Keratinocyte (primary cell): Measurements from ENCODE around the gene GP9. TPM values are rescaled to one million over a fixed set of nuclear protein-coding genes. Genes with fewer than 3 reads are reported as not detected.

Experiments used
- DNase-seq: peaks from one replicate; pipeline ENCODE4 v3.0.0-alpha.2; 2011; ENCODE audit warnings: low read depth, missing footprints, low spot score
- FAIRE-seq: peaks from 2 replicates; lab custom pipeline; 2011; peaks lifted over from hg19 to GRCh38; lab: Jason Lieb, UNC
- H2AFZ ChIP-seq: 2 replicates; pipeline ENCODE4 v1.6.0; 2012; ENCODE audit warnings: low read length, control low read depth, inconsistent platforms; ENCODE audit not compliant: control insufficient read depth
- H3K27ac ChIP-seq: 2 replicates; pipeline ENCODE4 v1.5.1; 2011; ENCODE audit warnings: low read length; ENCODE audit not compliant: control insufficient read depth, insufficient read depth
- H3K27me3 ChIP-seq: 3 replicates; pipeline ENCODE4 v1.6.0; 2011; ENCODE audit warnings: low read length; ENCODE audit not compliant: control insufficient read depth, insufficient read depth; ENCODE audit errors: extremely low read depth
- H3K36me3 ChIP-seq, 2 experiments: 2 replicates in 1 of 2; 3 replicates in 1 of 2; pipeline ENCODE4 v1.5.1; 2011; ENCODE audit warnings: low read length in 2 of 2, mild to moderate bottlenecking in 1 of 2; ENCODE audit not compliant: control insufficient read depth in 2 of 2, insufficient read depth in 2 of 2; ENCODE audit errors: extremely low read depth in 1 of 2
- H3K4me1 ChIP-seq: 3 replicates; pipeline ENCODE4 v1.5.1; 2011; ENCODE audit warnings: low read length; ENCODE audit not compliant: control insufficient read depth, insufficient read depth; ENCODE audit errors: extremely low read depth
- H3K4me2 ChIP-seq: 3 replicates; pipeline ENCODE4 v1.6.0; 2011; ENCODE audit warnings: low read depth, low read length; ENCODE audit not compliant: control insufficient read depth, insufficient read depth; ENCODE audit errors: extremely low read depth
- H3K4me3 ChIP-seq, 3 experiments: fragments of 200-600 bp in 1 of 3; sonication (generic) in 1 of 3; 2 replicates in 2 of 3; 3 replicates in 1 of 3; pipeline ENCODE4 v1.5.1; 2011 to 2016; ENCODE audit warnings: low read length in 3 of 3, mild to moderate bottlenecking in 3 of 3, control low read depth in 2 of 3, inconsistent platforms in 1 of 3, low read depth in 1 of 3, mixed read lengths in 1 of 3, mixed run types in 1 of 3, moderate library complexity in 1 of 3; ENCODE audit not compliant: control insufficient read depth in 2 of 3, insufficient read depth in 2 of 3; ENCODE audit errors: extremely low read depth in 1 of 3
- H3K79me2 ChIP-seq: 2 replicates; pipeline ENCODE4 v1.6.0; 2012; ENCODE audit warnings: low read length; ENCODE audit not compliant: control insufficient read depth, insufficient read depth
- H3K9ac ChIP-seq: 3 replicates; pipeline ENCODE4 v1.6.0; 2011; ENCODE audit warnings: low read length; ENCODE audit not compliant: control insufficient read depth, insufficient read depth; ENCODE audit errors: extremely low read depth
- H3K9me1 ChIP-seq: 3 replicates; pipeline ENCODE4 v1.6.0; 2011; ENCODE audit warnings: low read length; ENCODE audit not compliant: control insufficient read depth, insufficient read depth; ENCODE audit errors: extremely low read depth
- H3K9me3 ChIP-seq: 2 replicates; pipeline ENCODE4 v1.5.1; 2012; ENCODE audit warnings: low read depth, low read length; ENCODE audit not compliant: control insufficient read depth
- H4K20me1 ChIP-seq: 3 replicates; pipeline ENCODE4 v1.6.0; 2011; ENCODE audit warnings: low read length; ENCODE audit not compliant: control insufficient read depth, insufficient read depth; ENCODE audit errors: extremely low read depth
- CTCF ChIP-seq, 3 experiments: IDR thresholded peaks in 1 of 3; conservative IDR thresholded peaks in 1 of 3; optimal IDR thresholded peaks in 1 of 3; 2 replicates in 2 of 3; 3 replicates in 1 of 3; pipeline versions ENCODE3 to v1.5.1; 2011; ENCODE audit warnings: low read length in 3 of 3, mild to moderate bottlenecking in 3 of 3, moderate library complexity in 2 of 3, control low read depth in 1 of 3, inconsistent platforms in 1 of 3; ENCODE audit not compliant: insufficient read depth in 2 of 3; ENCODE audit errors: extremely low read depth in 1 of 3
- EZH2 ChIP-seq: IDR thresholded peaks from one replicate; pipeline ENCODE4 v1.6.1; 2012; ENCODE audit warnings: inconsistent platforms, mild to moderate bottlenecking, low read length, moderate library complexity
- dilution Hi-C: fragments of 300-500 bp; cut with MboI; formaldehyde crosslinking; loops from one replicate; pipeline ENCODE4 v1.7.0; 2020; ENCODE audit warnings: low sequenced_read_pairs; ENCODE audit not compliant: extremely low pct_ligation_motif_present
- polyA plus RNA-seq, 5 experiments: library from polyadenylated mRNA; depleted of rRNA in 3 of 5; stranded (reverse) in 3 of 5; stranded (forward) in 1 of 5; unstranded in 1 of 5; fragments of >200 nt; gene quantifications; 1 replicate in 1 of 5; 2 replicates in 3 of 5; 3 replicates in 1 of 5; pipeline versions ENCODE4 v1.2.1 to v1.2.3, GENCODE V29; 2011 to 2012; ENCODE audit warnings: missing spikeins in 2 of 5, low read depth in 1 of 5, low replicate concordance in 1 of 5

GP9 gene
- polyA plus RNA-seq, 1 donor (not counting 4 experiments of a cell fraction or from before 2014, with no cell fraction given) = not detected

GRCh38 chr3:129063091-129063640 lies 2.6 kb downstream of the GP9 start:
- no peak overlapping the region for H3K9ac ChIP-seq
- H3K27ac ChIP-seq = no peak overlapping the region
- H3K4me2 ChIP-seq = no peak overlapping the region
- H3K4me1 ChIP-seq = no peaks in the 10 kb centered on the region
- no peak for TF ChIP-seq CTCF (optimal IDR thresholded peaks at IDR 0.05 in 1 of 3, IDR thresholded peaks at IDR 0.05 in 1 of 3, conservative IDR thresholded peaks at IDR 0.05 in 1 of 3; ENCODE audit: extremely low read depth in 1 of 3, insufficient read depth in 2 of 3, low read length in 3 of 3)
- no peak for TF ChIP-seq EZH2
- DNase-seq = no peak
- no peaks in the 10 kb centered on the region for H3K36me3 ChIP-seq
- H3K4me3 ChIP-seq = no peak overlapping the region
- no peaks in the 10 kb centered on the region for H3K9me3 ChIP-seq
- no peak overlapping the region for H2AFZ ChIP-seq
- H3K79me2 ChIP-seq = no peaks in the 10 kb centered on the region
- FAIRE-seq = no peak
- dilution Hi-C loops = no loop called here
- no peaks in the 10 kb centered on the region for H4K20me1 ChIP-seq
- H3K27me3 ChIP-seq = peaks cover 4% of the 10 kb centered on the region
- no peaks in the 10 kb centered on the region for H3K9me1 ChIP-seq

- dilution Hi-C loops = no loop called here
- FAIRE-seq (no peak), DNase-seq (no peak)
- H4K20me1 ChIP-seq = no peaks in the 10 kb centered on the region
- H3K9me1 ChIP-seq = no peaks in the 10 kb centered on the region
- H3K9ac ChIP-seq = no peak overlapping the region
- no peaks in the 10 kb centered on the region for H3K36me3 ChIP-seq
- TF ChIP-seq EZH2 (no peak), CTCF (optimal IDR thresholded peaks at IDR 0.05 in 1 of 3, IDR thresholded peaks at IDR 0.05 in 1 of 3, conservative IDR thresholded peaks at IDR 0.05 in 1 of 3; ENCODE audit: extremely low read depth in 1 of 3, insufficient read depth in 2 of 3, low read length in 3 of 3) (no peak)
- no peaks in the 10 kb centered on the region for H3K27me3 ChIP-seq
- H3K4me1 ChIP-seq = no peaks in the 10 kb centered on the region
- H3K4me2 ChIP-seq = no peak overlapping the region
- H2AFZ ChIP-seq = no peak overlapping the region
- H3K79me2 ChIP-seq = no peaks in the 10 kb centered on the region
- no peaks in the 10 kb centered on the region for H3K9me3 ChIP-seq
- H3K27ac ChIP-seq = no peak overlapping the region
- no peak overlapping the region for H3K4me3 ChIP-seq
These were observed 3.4 kb downstream of the GP9 start for GRCh38 chr3:129063841-129064482.
